Liver (tissue), 9 donors: Measurements from ENCODE around the gene GOPC. TPM values are rescaled to one million over a fixed set of nuclear protein-coding genes. Genes with fewer than 3 reads are reported as not detected.
A peak's percentile ranks its signal among the peaks of the same experiment; 100 is the strongest.

Experiments
- DNase-seq: peaks from one replicate; pipeline ENCODE4 v3.0.0-alpha.2; 2017; ENCODE audit warnings: low spot score
- H3K27ac ChIP-seq, 2 donors: one replicate each; pipeline ENCODE4 v1.7.0; 2013; ENCODE audit warnings: inconsistent platforms in 2 of 2, low read length in 2 of 2, control low read depth in 1 of 2, low read depth in 1 of 2, mild to moderate bottlenecking in 1 of 2
- H3K27me3 ChIP-seq, 4 donors: one replicate each; pipeline versions ENCODE4 v1.6.1 to v1.7.0; 2013; ENCODE audit warnings: low read length in 3 of 4, inconsistent platforms in 1 of 4, mild to moderate bottlenecking in 1 of 4, moderate library complexity in 1 of 4; ENCODE audit not compliant: control insufficient read depth in 4 of 4, insufficient read depth in 4 of 4
- H3K36me3 ChIP-seq, 4 donors: one replicate each; pipeline versions ENCODE4 v1.6.1 to v1.7.0; 2013; ENCODE audit warnings: low read length in 3 of 4, mild to moderate bottlenecking in 3 of 4, low read depth in 1 of 4, moderate library complexity in 1 of 4; ENCODE audit not compliant: control insufficient read depth in 4 of 4, insufficient read depth in 3 of 4
- H3K4me1 ChIP-seq, 4 donors: one replicate each; pipeline versions ENCODE4 v1.6.1 to v1.7.0; 2013; ENCODE audit warnings: low read length in 3 of 4, mild to moderate bottlenecking in 3 of 4, moderate library complexity in 1 of 4; ENCODE audit not compliant: control insufficient read depth in 4 of 4, insufficient read depth in 4 of 4
- H3K4me3 ChIP-seq, 3 donors: one replicate each; pipeline versions ENCODE4 v1.6.1 to v1.7.0; 2013; ENCODE audit warnings: low read length in 3 of 3, control low read depth in 1 of 3, low read depth in 1 of 3, mild to moderate bottlenecking in 1 of 3
- H3K9ac ChIP-seq, 2 donors: one replicate each; pipeline ENCODE4 v1.7.0; 2013; ENCODE audit warnings: low read length in 2 of 2, mild to moderate bottlenecking in 2 of 2, moderate library complexity in 2 of 2, control low read depth in 1 of 2, low read depth in 1 of 2
- H3K9me3 ChIP-seq, 4 donors: one replicate each; pipeline versions ENCODE4 v1.6.1 to v1.7.0; 2013; ENCODE audit warnings: low read length in 3 of 4; ENCODE audit not compliant: control insufficient read depth in 4 of 4
- EGR1 ChIP-seq, 2 donors: IDR thresholded peaks; 2 replicates each; pipeline ENCODE4 v1.6.1; 2016 to 2018; ENCODE audit warnings: antibody characterized with exemption in 2 of 2, low read depth in 2 of 2
- FOXA1 ChIP-seq: IDR thresholded peaks from 2 replicates; pipeline ENCODE4 v1.6.1; 2016; ENCODE audit warnings: antibody characterized with exemption
- FOXA2 ChIP-seq: IDR thresholded peaks from 2 replicates; pipeline ENCODE4 v1.6.1; 2016; ENCODE audit warnings: antibody characterized with exemption
- GABPA ChIP-seq, 2 donors: IDR thresholded peaks in 1 of 2; conservative IDR thresholded peaks in 1 of 2; 2 replicates each; pipeline ENCODE4 v1.6.1; 2016; ENCODE audit warnings: antibody characterized with exemption in 2 of 2, mild to moderate bottlenecking in 1 of 2, moderate library complexity in 1 of 2
- HNF4A ChIP-seq, 2 donors: conservative IDR thresholded peaks; 2 replicates each; pipeline ENCODE4 v1.6.1; 2016; ENCODE audit warnings: antibody characterized with exemption in 2 of 2, mild to moderate bottlenecking in 2 of 2
- HNF4G ChIP-seq: IDR thresholded peaks from 2 replicates; pipeline ENCODE4 v1.6.1; 2016; ENCODE audit warnings: antibody characterized with exemption
- JUND ChIP-seq, 2 donors: IDR thresholded peaks; 2 replicates each; pipeline ENCODE4 v1.6.1; 2016; ENCODE audit warnings: antibody characterized with exemption in 2 of 2
- NR2F2 ChIP-seq: IDR thresholded peaks from 2 replicates; pipeline ENCODE4 v1.6.1; 2016; ENCODE audit warnings: antibody characterized with exemption
- RAD21 ChIP-seq, 2 donors: IDR thresholded peaks; 2 replicates each; pipeline ENCODE4 v1.6.1; 2016; ENCODE audit warnings: antibody characterized with exemption in 2 of 2, mild to moderate bottlenecking in 2 of 2
- RXRA ChIP-seq, 2 donors: IDR thresholded peaks; 2 replicates each; pipeline ENCODE4 v1.6.1; 2017 to 2018; ENCODE audit warnings: antibody characterized with exemption in 2 of 2, mild to moderate bottlenecking in 1 of 2
- SP1 ChIP-seq: IDR thresholded peaks from 2 replicates; pipeline ENCODE4 v1.6.1; 2018; ENCODE audit warnings: antibody characterized with exemption, mild to moderate bottlenecking
- TAF1 ChIP-seq: conservative IDR thresholded peaks from 2 replicates; pipeline ENCODE4 v1.6.1; 2016; ENCODE audit warnings: antibody characterized with exemption, mild to moderate bottlenecking
- YY1 ChIP-seq: IDR thresholded peaks from 2 replicates; pipeline ENCODE4 v1.6.1; 2016; ENCODE audit warnings: antibody characterized with exemption, mild to moderate bottlenecking
- WGBS: extraction: QIAGEN DNeasy Blood & Tissue Kit; methylation state at CpG from one replicate; pipeline ENCODE4 v1.1.7; 2013; 5-methylcytosine and 5-hydroxymethylcytosine counted together
- polyA plus RNA-seq, 2 donors: library from polyadenylated mRNA; stranded (reverse) in 1 of 2; unstranded in 1 of 2; fragments of 200-250 nt in 1 of 2; fragments of >200 nt in 1 of 2; fragmentation: Nextera tagmentation in 1 of 2; extraction: Ambion mirVana in 1 of 2; gene quantifications; one replicate each; pipeline versions ENCODE4 v1.2.1 to v1.2.3, GENCODE V29; 2013 to 2015
- total RNA-seq, 2 donors: library from RNA; depleted of rRNA; stranded (reverse); fragments of >200 nt; gene quantifications; one replicate each; pipeline ENCODE4 v1.2.3, GENCODE V29; 2014
- TF ChIP-seq, protein P1 (sequence below): IDR thresholded peaks from 2 replicates; pipeline ENCODE4 v1.6.1; 2016; ENCODE audit warnings: antibody characterized with exemption
- TF ChIP-seq, protein P2 (sequence below): IDR thresholded peaks from 2 replicates; pipeline ENCODE4 v1.6.1; 2016; ENCODE audit warnings: antibody characterized with exemption
- TF ChIP-seq, protein P3 (sequence below): IDR thresholded peaks from 2 replicates; pipeline ENCODE4 v1.6.1; 2016; ENCODE audit warnings: antibody characterized with exemption
- TF ChIP-seq, protein P4 (sequence below): fragments of 150-350 bp; IDR thresholded peaks from 2 replicates; pipeline ENCODE4 v1.5.1; 2017; ENCODE audit warnings: improper control_type of control experiment, low read depth, low read length; ENCODE audit not compliant: missing input control
- TF ChIP-seq, protein P5 (sequence below): IDR thresholded peaks from 2 replicates; pipeline ENCODE4 v1.6.1; 2016; ENCODE audit warnings: antibody characterized with exemption, mild to moderate bottlenecking
- donor health status: healthy.
- donor health status: healthy.
- donor health status: healthy.
- donor health status: healthy.
- donor health status: healthy.

The GOPC gene
- total and polyA plus RNA-seq, 4 donors: 7.4 to 17.8 (median 11.4) TPM

GRCh38 chr6:117530467-117531242, 71.7 kb downstream of the GOPC start:
- peak overlapping the region; percentile 41 to 45 for H3K27ac ChIP-seq
- H3K27me3 ChIP-seq: no peaks in the 10 kb centered on the region
- no peak overlapping the region for H3K9ac ChIP-seq
- no peak for TF ChIP-seq FOXA2
- peak; percentile 20 to 29 for TF ChIP-seq RXRA (IDR thresholded peaks at IDR 0.05)
- TF ChIP-seq RAD21 (IDR thresholded peaks at IDR 0.05): no peak
- peak in 1 of 2 donors; percentile 24 for TF ChIP-seq HNF4A (conservative IDR thresholded peaks at IDR 0.05)
- TF ChIP-seq SP1: peak; percentile 11
- 81% methylated on average over 4 of the region's 4 CpGs for WGBS
- H3K4me3 ChIP-seq: no peak overlapping the region
- peaks cover 10 to 33% (median 23%) of the 10 kb centered on the region in 4 donors for H3K4me1 ChIP-seq
- DNase-seq: no peak
- H3K36me3 ChIP-seq: no peaks in the 10 kb centered on the region
- H3K9me3 ChIP-seq: no peaks in the 10 kb centered on the region

GRCh38 chr6:117525607-117526006, 76.7 kb downstream of the GOPC start:
- Histone ChIP-seq H3K9ac (no peak overlapping the region), H3K36me3 (no peaks in the 10 kb centered on the region), H3K9me3 (no peaks in the 10 kb centered on the region), H3K4me1 (peaks cover 3 to 9% (median 7%) of the 10 kb centered on the region in 4 donors), H3K27me3 (no peaks in the 10 kb centered on the region), H3K27ac (no peak overlapping the region), H3K4me3 (no peak overlapping the region)
- WGBS: 96% methylated on average over 2 of the region's 2 CpGs
- DNase-seq: no peak
- TF ChIP-seq, protein P1, sequence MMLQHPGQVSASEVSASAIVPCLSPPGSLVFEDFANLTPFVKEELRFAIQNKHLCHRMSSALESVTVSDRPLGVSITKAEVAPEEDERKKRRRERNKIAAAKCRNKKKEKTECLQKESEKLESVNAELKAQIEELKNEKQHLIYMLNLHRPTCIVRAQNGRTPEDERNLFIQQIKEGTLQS: no peak
- no peak for TF ChIP-seq EGR1 (IDR thresholded peaks at IDR 0.05; ENCODE audit: low read depth in 2 of 2)
- no peak for TF ChIP-seq NR2F2
- no peak for TF ChIP-seq GABPA (IDR thresholded peaks at IDR 0.05 in 1 of 2, conservative IDR thresholded peaks at IDR 0.05 in 1 of 2)
- TF ChIP-seq RXRA (IDR thresholded peaks at IDR 0.05): no peak
- TF ChIP-seq JUND (IDR thresholded peaks at IDR 0.05): no peak
- TF ChIP-seq, protein P2, sequence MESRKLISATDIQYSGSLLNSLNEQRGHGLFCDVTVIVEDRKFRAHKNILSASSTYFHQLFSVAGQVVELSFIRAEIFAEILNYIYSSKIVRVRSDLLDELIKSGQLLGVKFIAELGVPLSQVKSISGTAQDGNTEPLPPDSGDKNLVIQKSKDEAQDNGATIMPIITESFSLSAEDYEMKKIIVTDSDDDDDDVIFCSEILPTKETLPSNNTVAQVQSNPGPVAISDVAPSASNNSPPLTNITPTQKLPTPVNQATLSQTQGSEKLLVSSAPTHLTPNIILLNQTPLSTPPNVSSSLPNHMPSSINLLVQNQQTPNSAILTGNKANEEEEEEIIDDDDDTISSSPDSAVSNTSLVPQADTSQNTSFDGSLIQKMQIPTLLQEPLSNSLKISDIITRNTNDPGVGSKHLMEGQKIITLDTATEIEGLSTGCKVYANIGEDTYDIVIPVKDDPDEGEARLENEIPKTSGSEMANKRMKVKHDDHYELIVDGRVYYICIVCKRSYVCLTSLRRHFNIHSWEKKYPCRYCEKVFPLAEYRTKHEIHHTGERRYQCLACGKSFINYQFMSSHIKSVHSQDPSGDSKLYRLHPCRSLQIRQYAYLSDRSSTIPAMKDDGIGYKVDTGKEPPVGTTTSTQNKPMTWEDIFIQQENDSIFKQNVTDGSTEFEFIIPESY: no peak
- TF ChIP-seq, protein P3, sequence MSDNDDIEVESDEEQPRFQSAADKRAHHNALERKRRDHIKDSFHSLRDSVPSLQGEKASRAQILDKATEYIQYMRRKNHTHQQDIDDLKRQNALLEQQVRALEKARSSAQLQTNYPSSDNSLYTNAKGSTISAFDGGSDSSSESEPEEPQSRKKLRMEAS: no peak
- TF ChIP-seq, protein P4, sequence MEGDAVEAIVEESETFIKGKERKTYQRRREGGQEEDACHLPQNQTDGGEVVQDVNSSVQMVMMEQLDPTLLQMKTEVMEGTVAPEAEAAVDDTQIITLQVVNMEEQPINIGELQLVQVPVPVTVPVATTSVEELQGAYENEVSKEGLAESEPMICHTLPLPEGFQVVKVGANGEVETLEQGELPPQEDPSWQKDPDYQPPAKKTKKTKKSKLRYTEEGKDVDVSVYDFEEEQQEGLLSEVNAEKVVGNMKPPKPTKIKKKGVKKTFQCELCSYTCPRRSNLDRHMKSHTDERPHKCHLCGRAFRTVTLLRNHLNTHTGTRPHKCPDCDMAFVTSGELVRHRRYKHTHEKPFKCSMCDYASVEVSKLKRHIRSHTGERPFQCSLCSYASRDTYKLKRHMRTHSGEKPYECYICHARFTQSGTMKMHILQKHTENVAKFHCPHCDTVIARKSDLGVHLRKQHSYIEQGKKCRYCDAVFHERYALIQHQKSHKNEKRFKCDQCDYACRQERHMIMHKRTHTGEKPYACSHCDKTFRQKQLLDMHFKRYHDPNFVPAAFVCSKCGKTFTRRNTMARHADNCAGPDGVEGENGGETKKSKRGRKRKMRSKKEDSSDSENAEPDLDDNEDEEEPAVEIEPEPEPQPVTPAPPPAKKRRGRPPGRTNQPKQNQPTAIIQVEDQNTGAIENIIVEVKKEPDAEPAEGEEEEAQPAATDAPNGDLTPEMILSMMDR: no peak
- no peak for TF ChIP-seq YY1
- TF ChIP-seq SP1: no peak
- no peak for TF ChIP-seq TAF1
- TF ChIP-seq, protein P5, sequence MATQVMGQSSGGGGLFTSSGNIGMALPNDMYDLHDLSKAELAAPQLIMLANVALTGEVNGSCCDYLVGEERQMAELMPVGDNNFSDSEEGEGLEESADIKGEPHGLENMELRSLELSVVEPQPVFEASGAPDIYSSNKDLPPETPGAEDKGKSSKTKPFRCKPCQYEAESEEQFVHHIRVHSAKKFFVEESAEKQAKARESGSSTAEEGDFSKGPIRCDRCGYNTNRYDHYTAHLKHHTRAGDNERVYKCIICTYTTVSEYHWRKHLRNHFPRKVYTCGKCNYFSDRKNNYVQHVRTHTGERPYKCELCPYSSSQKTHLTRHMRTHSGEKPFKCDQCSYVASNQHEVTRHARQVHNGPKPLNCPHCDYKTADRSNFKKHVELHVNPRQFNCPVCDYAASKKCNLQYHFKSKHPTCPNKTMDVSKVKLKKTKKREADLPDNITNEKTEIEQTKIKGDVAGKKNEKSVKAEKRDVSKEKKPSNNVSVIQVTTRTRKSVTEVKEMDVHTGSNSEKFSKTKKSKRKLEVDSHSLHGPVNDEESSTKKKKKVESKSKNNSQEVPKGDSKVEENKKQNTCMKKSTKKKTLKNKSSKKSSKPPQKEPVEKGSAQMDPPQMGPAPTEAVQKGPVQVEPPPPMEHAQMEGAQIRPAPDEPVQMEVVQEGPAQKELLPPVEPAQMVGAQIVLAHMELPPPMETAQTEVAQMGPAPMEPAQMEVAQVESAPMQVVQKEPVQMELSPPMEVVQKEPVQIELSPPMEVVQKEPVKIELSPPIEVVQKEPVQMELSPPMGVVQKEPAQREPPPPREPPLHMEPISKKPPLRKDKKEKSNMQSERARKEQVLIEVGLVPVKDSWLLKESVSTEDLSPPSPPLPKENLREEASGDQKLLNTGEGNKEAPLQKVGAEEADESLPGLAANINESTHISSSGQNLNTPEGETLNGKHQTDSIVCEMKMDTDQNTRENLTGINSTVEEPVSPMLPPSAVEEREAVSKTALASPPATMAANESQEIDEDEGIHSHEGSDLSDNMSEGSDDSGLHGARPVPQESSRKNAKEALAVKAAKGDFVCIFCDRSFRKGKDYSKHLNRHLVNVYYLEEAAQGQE: no peak
- no peak for TF ChIP-seq RAD21 (IDR thresholded peaks at IDR 0.05)
- TF ChIP-seq FOXA2: no peak
- TF ChIP-seq HNF4G: no peak
- TF ChIP-seq HNF4A (conservative IDR thresholded peaks at IDR 0.05): no peak
- no peak for TF ChIP-seq FOXA1
